Astrocyte (in vitro differentiated cells and primary cell): ENCODE results near the gene PTPN1. TPM values are rescaled to one million over a fixed set of nuclear protein-coding genes. Genes with fewer than 3 reads are reported as not detected.
"Not testable (repeated sequence)": the region's sequence is repeated elsewhere in the genome, so short reads cannot be mapped to it uniquely, and the experiment has no call there.

Source experiments
- DNase-seq: peaks from one replicate; pipeline ENCODE4 v3.0.0-alpha.2; 2010; ENCODE audit warnings: low read depth
- FAIRE-seq: peaks from 2 replicates; lab custom pipeline; 2011; peaks lifted over from hg19 to GRCh38; lab: Jason Lieb, UNC
- H2AFZ ChIP-seq: 2 replicates; pipeline ENCODE4 v1.6.0; 2012; ENCODE audit warnings: low read depth, low read length, inconsistent platforms
- H3K27ac ChIP-seq: 2 replicates; pipeline ENCODE4 v1.5.1; 2011; ENCODE audit warnings: low read depth, low read length, inconsistent platforms
- H3K27me3 ChIP-seq: 2 replicates; pipeline ENCODE4 v1.6.0; 2011; ENCODE audit warnings: low read length, inconsistent platforms; ENCODE audit not compliant: insufficient read depth
- H3K36me3 ChIP-seq: 2 replicates; pipeline ENCODE4 v1.5.1; 2011; ENCODE audit warnings: low read length, inconsistent platforms; ENCODE audit not compliant: insufficient read depth
- H3K4me1 ChIP-seq: 2 replicates; pipeline ENCODE4 v1.5.1; 2011; ENCODE audit warnings: low read length, inconsistent platforms; ENCODE audit not compliant: insufficient read depth
- H3K4me2 ChIP-seq: 2 replicates; pipeline ENCODE4 v1.6.0; 2012; ENCODE audit warnings: low read length, inconsistent platforms
- H3K4me3 ChIP-seq: 2 replicates; pipeline ENCODE4 v1.5.1; 2011; ENCODE audit warnings: low read depth, mild to moderate bottlenecking, low read length, inconsistent platforms; ENCODE audit not compliant: insufficient read depth
- H3K79me2 ChIP-seq: 2 replicates; pipeline ENCODE4 v1.6.0; 2012; ENCODE audit warnings: mild to moderate bottlenecking, low read length, inconsistent platforms; ENCODE audit not compliant: insufficient read depth
- H3K9ac ChIP-seq: 2 replicates; pipeline ENCODE4 v1.6.0; 2012; ENCODE audit warnings: mild to moderate bottlenecking, low read length, inconsistent platforms
- H3K9me3 ChIP-seq: 2 replicates; pipeline ENCODE4 v1.5.1; 2012; ENCODE audit warnings: low read depth, mild to moderate bottlenecking, low read length, inconsistent platforms; ENCODE audit not compliant: insufficient read depth
- H4K20me1 ChIP-seq: 2 replicates; pipeline ENCODE4 v1.6.0; 2012; ENCODE audit warnings: low read length, inconsistent platforms; ENCODE audit not compliant: insufficient read depth
- H3K27ac Mint-ChIP-seq: one replicate; pipeline ENCODE4 v1.8.0; 2021; ENCODE audit warnings: mild to moderate bottlenecking, mixed read lengths; ENCODE audit not compliant: unreplicated experiment
- H3K27me3 Mint-ChIP-seq: one replicate; pipeline ENCODE4 v1.8.0; 2021; ENCODE audit warnings: low read depth, mixed read lengths; ENCODE audit not compliant: unreplicated experiment
- H3K36me3 Mint-ChIP-seq: one replicate; pipeline ENCODE4 v1.8.0; 2021; ENCODE audit warnings: low read depth, mixed read lengths; ENCODE audit not compliant: unreplicated experiment
- H3K4me1 Mint-ChIP-seq: one replicate; pipeline ENCODE4 v1.8.0; 2021; ENCODE audit warnings: low read depth, mixed read lengths; ENCODE audit not compliant: unreplicated experiment
- H3K4me3 Mint-ChIP-seq: one replicate; pipeline ENCODE4 v1.8.0; 2021; ENCODE audit warnings: mild to moderate bottlenecking, moderate library complexity, mixed read lengths; ENCODE audit not compliant: unreplicated experiment
- H3K9me3 Mint-ChIP-seq: one replicate; pipeline ENCODE4 v1.8.0; 2021; ENCODE audit warnings: mild to moderate bottlenecking, mixed read lengths; ENCODE audit not compliant: unreplicated experiment
- CTCF ChIP-seq: IDR thresholded peaks from 2 replicates; pipeline ENCODE4 v1.5.1; 2011; ENCODE audit warnings: low read depth, mild to moderate bottlenecking, inconsistent platforms, low read length, moderate library complexity; ENCODE audit not compliant: insufficient read depth
- EZH2 ChIP-seq: IDR thresholded peaks from 2 replicates; pipeline ENCODE4 v1.6.1; 2012; ENCODE audit warnings: mild to moderate bottlenecking, low read length, inconsistent platforms; ENCODE audit not compliant: insufficient read depth
- total RNA-seq: library from RNA; stranded (reverse); gene quantifications from 2 replicates; pipeline ENCODE4 v1.2.1, GENCODE V29; 2021

PTPN1 gene
- total RNA-seq, 1 donor from 2014 or later, result 64.9 TPM

GRCh38 chr20:50537546-50538201, 27.5 kb downstream of the PTPN1 start:
- no peak overlapping the region for H3K4me3 ChIP-seq
- no peak overlapping the region for H3K27ac ChIP-seq
- no peak overlapping the region for H3K27ac Mint-ChIP-seq
- peaks cover 29% of the 10 kb centered on the region for H4K20me1 ChIP-seq
- H2AFZ ChIP-seq, result no peak overlapping the region
- H3K36me3 ChIP-seq, result no peaks in the 10 kb centered on the region
- peaks cover 41% of the 10 kb centered on the region for H3K4me1 ChIP-seq
- no peaks in the 10 kb centered on the region for H3K9me3 Mint-ChIP-seq
- peaks cover 90% of the 10 kb centered on the region for H3K79me2 ChIP-seq
- H3K9ac ChIP-seq, result no peak overlapping the region
- H3K4me3 Mint-ChIP-seq, result no peak overlapping the region
- peaks cover 59% of the 10 kb centered on the region for H3K4me1 Mint-ChIP-seq
- no peaks in the 10 kb centered on the region for H3K9me3 ChIP-seq
- H3K27me3 Mint-ChIP-seq, result no peaks in the 10 kb centered on the region
- no peak overlapping the region for H3K4me2 ChIP-seq
- no peaks in the 10 kb centered on the region for H3K27me3 ChIP-seq
- FAIRE-seq, result no peak
- TF ChIP-seq CTCF (no peak), EZH2 (no peak)
- no peak for DNase-seq
- H3K36me3 Mint-ChIP-seq, result peaks cover 2% of the 10 kb centered on the region

GRCh38 chr20:50538276-50538675, 28.1 kb downstream of the PTPN1 start:
- FAIRE-seq (no peak), DNase-seq (no peak)
- peaks cover 39% of the 10 kb centered on the region for H3K4me1 ChIP-seq
- H3K36me3 Mint-ChIP-seq, result peaks cover 2% of the 10 kb centered on the region
- no peak overlapping the region for H3K4me2 ChIP-seq
- no peak overlapping the region for H3K27ac Mint-ChIP-seq
- H3K9me3 ChIP-seq, result no peaks in the 10 kb centered on the region
- H4K20me1 ChIP-seq, result peaks cover 24% of the 10 kb centered on the region
- TF ChIP-seq EZH2 (no peak), CTCF (no peak)
- no peaks in the 10 kb centered on the region for H3K36me3 ChIP-seq
- no peaks in the 10 kb centered on the region for H3K27me3 Mint-ChIP-seq
- H3K9me3 Mint-ChIP-seq, result no peaks in the 10 kb centered on the region
- H3K4me1 Mint-ChIP-seq, result peaks cover 58% of the 10 kb centered on the region
- H2AFZ ChIP-seq, result no peak overlapping the region
- H3K27me3 ChIP-seq, result no peaks in the 10 kb centered on the region
- H3K4me3 ChIP-seq, result no peak overlapping the region
- H3K4me3 Mint-ChIP-seq, result no peak overlapping the region
- H3K9ac ChIP-seq, result no peak overlapping the region
- H3K79me2 ChIP-seq, result peaks cover 90% of the 10 kb centered on the region
- H3K27ac ChIP-seq, result peak overlapping the region; percentile 3

- Mint-ChIP-seq H3K4me1 (peaks cover 53% of the 10 kb centered on the region), H3K27ac (peak overlapping the region; percentile 34)
- not testable (repeated sequence) for FAIRE-seq, H3K9me3 ChIP-seq, H3K27me3 Mint-ChIP-seq, H3K9ac ChIP-seq, H3K4me3 ChIP-seq, H2AFZ ChIP-seq, H3K27me3 ChIP-seq, H3K4me2 ChIP-seq, H3K36me3 ChIP-seq, H3K27ac ChIP-seq, H3K36me3 Mint-ChIP-seq, H3K4me3 Mint-ChIP-seq, DNase-seq, H3K9me3 Mint-ChIP-seq
- Histone ChIP-seq H4K20me1 (peaks cover 13% of the 10 kb centered on the region), H3K4me1 (peaks cover 33% of the 10 kb centered on the region), H3K79me2 (peaks cover 89% of the 10 kb centered on the region)
Measured at GRCh38 chr20:50539798-50540197, 29.6 kb downstream of the PTPN1 start.
